Measurements from ENCODE around the gene RNF224. TPM values are rescaled to one million over a fixed set of nuclear protein-coding genes. Genes with fewer than 3 reads are reported as not detected.

The RNF224 gene
- total and polyA plus RNA-seq, 2 of the 13 experiments (the other 11 are each of a cell fraction or from before 2014, with no cell fraction given), result 0.09 TPM; not detected in 1

DNA sequence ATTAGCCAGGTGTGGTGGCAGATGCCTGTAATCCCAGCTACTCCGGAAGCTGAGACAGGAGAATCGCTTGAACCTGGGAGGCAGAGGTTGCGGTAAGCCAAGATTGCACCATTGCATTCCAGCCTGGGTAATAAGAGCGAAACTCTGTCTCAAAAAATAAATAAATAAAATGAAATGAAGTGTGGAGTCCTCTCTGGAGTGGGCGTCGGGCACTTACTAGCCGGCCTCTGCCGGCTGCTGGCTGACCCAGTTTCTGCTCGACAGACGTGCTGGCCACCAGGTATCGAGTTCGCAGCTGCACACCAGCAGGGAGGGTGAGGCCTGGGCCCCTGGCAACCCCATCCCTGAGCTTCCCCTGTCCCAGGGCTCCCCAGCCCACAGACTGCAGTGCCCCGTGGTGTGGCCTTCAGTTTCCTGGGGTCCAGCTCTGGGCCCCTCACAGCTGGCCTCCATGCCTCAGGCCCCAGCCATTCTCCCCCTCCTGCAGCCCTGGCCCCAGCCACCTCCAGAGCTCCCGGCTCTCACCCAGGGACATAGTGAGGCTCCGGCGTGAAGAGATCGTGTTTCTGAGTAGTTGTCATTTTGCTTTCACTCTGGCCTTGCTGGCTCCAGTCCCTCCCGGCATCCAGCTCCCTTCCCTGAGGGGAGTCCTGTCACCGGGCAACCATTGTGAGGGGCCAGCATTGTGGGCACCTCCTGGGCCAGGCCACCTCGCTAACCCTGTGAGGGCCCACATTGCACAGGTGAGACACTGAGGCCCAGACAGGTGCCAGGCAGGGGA lies 20.0 kb downstream of the RNF224 start (continued):
- TF ChIP-seq ZNF687 (CRISPR knock-in tag; IDR thresholded peaks at IDR 0.05) (peak; percentile 59), RFX1 (IDR thresholded peaks at IDR 0.05) (no peak), NFIB (CRISPR knock-in tag; IDR thresholded peaks at IDR 0.05; ENCODE audit: borderline replicate concordance) (no peak), ZNF703 (CRISPR knock-in tag; IDR thresholded peaks at IDR 0.05; ENCODE audit: borderline replicate concordance) (no peak), SAP130 (CRISPR knock-in tag; IDR thresholded peaks at IDR 0.05; ENCODE audit: low read depth) (peak; percentile 2; the same call in 1 of the 2 replicates), ZNF788 (CRISPR knock-in tag; IDR thresholded peaks at IDR 0.05; ENCODE audit: borderline replicate concordance) (0 out of 2 replicates have a peak, but pooled peaks have one; percentile 0), HNF4G (IDR thresholded peaks at IDR 0.05; ENCODE audit: borderline replicate concordance, low read depth, low read length) (no peak), HNF4G (CRISPR knock-in tag; IDR thresholded peaks at IDR 0.05; ENCODE audit: borderline replicate concordance, low read depth) (no peak), SOX6 (IDR thresholded peaks at IDR 0.05) (no peak), SOX6 (CRISPR knock-in tag; IDR thresholded peaks at IDR 0.05) (0 out of 2 replicates have a peak, but pooled peaks have one; percentile 7)
- TF ChIP-seq, protein P1, sequence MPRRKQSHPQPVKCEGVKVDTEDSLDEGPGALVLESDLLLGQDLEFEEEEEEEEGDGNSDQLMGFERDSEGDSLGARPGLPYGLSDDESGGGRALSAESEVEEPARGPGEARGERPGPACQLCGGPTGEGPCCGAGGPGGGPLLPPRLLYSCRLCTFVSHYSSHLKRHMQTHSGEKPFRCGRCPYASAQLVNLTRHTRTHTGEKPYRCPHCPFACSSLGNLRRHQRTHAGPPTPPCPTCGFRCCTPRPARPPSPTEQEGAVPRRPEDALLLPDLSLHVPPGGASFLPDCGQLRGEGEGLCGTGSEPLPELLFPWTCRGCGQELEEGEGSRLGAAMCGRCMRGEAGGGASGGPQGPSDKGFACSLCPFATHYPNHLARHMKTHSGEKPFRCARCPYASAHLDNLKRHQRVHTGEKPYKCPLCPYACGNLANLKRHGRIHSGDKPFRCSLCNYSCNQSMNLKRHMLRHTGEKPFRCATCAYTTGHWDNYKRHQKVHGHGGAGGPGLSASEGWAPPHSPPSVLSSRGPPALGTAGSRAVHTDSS (CRISPR knock-in tag; conservative IDR thresholded peaks at IDR 0.05), result no peak
- TF ChIP-seq, protein P2, sequence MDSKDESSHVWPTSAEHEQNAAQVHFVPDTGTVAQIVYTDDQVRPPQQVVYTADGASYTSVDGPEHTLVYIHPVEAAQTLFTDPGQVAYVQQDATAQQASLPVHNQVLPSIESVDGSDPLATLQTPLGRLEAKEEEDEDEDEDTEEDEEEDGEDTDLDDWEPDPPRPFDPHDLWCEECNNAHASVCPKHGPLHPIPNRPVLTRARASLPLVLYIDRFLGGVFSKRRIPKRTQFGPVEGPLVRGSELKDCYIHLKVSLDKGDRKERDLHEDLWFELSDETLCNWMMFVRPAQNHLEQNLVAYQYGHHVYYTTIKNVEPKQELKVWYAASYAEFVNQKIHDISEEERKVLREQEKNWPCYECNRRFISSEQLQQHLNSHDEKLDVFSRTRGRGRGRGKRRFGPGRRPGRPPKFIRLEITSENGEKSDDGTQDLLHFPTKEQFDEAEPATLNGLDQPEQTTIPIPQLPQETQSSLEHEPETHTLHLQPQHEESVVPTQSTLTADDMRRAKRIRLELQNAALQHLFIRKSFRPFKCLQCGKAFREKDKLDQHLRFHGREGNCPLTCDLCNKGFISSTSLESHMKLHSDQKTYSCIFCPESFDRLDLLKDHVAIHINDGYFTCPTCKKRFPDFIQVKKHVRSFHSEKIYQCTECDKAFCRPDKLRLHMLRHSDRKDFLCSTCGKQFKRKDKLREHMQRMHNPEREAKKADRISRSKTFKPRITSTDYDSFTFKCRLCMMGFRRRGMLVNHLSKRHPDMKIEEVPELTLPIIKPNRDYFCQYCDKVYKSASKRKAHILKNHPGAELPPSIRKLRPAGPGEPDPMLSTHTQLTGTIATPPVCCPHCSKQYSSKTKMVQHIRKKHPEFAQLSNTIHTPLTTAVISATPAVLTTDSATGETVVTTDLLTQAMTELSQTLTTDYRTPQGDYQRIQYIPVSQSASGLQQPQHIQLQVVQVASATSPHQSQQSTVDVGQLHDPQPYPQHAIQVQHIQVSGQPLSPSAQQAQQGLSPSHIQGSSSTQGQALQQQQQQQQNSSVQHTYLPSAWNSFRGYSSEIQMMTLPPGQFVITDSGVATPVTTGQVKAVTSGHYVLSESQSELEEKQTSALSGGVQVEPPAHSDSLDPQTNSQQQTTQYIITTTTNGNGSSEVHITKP (CRISPR knock-in tag; IDR thresholded peaks at IDR 0.05; ENCODE audit: low read depth), result no peak
